NT2/D1 (cell line): Measurements from ENCODE around the gene LYST.

Source experiments
- YY1 ChIP-seq: IDR thresholded peaks from 2 replicates; pipeline ENCODE4 v1.6.1; 2011; ENCODE audit not compliant: insufficient read length, insufficient read depth
- ZNF274 ChIP-seq: IDR thresholded peaks from 2 replicates; pipeline ENCODE4 v1.6.1; 2011; ENCODE audit warnings: mild to moderate bottlenecking, low read depth, low read length

DNA sequence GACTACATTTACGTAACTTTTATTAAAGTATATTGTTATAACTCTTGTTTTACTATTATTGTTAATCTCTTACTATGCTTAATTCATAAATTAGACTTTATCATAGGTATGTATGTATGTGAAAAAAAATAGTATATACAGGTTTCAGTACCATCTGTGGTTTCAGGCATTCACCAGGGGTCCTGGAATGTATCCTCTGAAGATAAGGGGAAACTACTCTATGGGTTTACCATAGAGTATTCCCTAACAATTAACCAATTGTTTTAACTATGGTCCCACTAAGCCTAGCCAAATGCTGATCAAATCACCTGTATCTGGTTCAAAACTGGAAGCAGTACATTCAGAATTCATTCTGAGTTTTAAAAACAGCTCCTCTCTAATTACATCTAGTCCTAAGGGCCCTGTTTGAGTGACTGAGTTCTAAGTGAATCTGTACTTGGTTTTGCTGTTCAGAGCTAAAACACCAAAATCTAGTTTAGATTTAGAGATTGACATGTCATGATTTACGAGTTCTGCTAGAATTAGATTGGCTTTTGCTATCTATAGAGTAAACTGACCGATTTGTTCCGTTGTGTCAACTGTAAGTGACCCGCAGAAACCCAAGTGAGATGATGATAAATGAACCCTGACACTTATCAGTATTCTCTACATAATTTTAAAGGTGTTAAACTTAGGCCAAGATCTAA, 123.6 kb downstream of the LYST start:
- TF ChIP-seq YY1 (no peak), ZNF274 (no peak)
